Mammary epithelial cell (primary cell): Measurements from ENCODE around the gene ADCK1.

Experiments used
- EZH2 ChIP-seq: IDR thresholded peaks from 2 replicates; pipeline ENCODE4 v1.6.1; 2012; ENCODE audit warnings: low read length, inconsistent platforms, borderline replicate concordance
- TF ChIP-seq, protein P1 (sequence below), 2 donors: IDR thresholded peaks in 1 of 2; conservative IDR thresholded peaks in 1 of 2; 2 replicates each; pipeline ENCODE4 v1.5.1; 2011 to 2012; ENCODE audit warnings: inconsistent platforms in 2 of 2, low read length in 2 of 2, mild to moderate bottlenecking in 2 of 2, control low read depth in 1 of 2, low read depth in 1 of 2; ENCODE audit not compliant: insufficient read depth in 1 of 2; ENCODE audit errors: extremely low read depth in 1 of 2

- TF ChIP-seq, protein P1, sequence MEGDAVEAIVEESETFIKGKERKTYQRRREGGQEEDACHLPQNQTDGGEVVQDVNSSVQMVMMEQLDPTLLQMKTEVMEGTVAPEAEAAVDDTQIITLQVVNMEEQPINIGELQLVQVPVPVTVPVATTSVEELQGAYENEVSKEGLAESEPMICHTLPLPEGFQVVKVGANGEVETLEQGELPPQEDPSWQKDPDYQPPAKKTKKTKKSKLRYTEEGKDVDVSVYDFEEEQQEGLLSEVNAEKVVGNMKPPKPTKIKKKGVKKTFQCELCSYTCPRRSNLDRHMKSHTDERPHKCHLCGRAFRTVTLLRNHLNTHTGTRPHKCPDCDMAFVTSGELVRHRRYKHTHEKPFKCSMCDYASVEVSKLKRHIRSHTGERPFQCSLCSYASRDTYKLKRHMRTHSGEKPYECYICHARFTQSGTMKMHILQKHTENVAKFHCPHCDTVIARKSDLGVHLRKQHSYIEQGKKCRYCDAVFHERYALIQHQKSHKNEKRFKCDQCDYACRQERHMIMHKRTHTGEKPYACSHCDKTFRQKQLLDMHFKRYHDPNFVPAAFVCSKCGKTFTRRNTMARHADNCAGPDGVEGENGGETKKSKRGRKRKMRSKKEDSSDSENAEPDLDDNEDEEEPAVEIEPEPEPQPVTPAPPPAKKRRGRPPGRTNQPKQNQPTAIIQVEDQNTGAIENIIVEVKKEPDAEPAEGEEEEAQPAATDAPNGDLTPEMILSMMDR (conservative IDR thresholded peaks at IDR 0.05 in 1 of 2, IDR thresholded peaks at IDR 0.05 in 1 of 2; ENCODE audit: extremely low read depth in 1 of 2, insufficient read depth in 1 of 2, low read depth in 1 of 2, low read length in 2 of 2): no peak
- TF ChIP-seq EZH2: no peak
These were observed 131.5 kb downstream of the ADCK1 start for GRCh38 chr14:77931441-77931840.
